Activated CD4-positive, alpha-beta T cell treated with anti-CD3 and anti-CD28 coated beads, Interleukin-2, amount 50 U/mL, for 48 hours (primary cell): ENCODE measurements around the gene COL18A1.
A peak's percentile ranks its signal among the peaks of the same experiment; 100 is the strongest.

ENCODE experiments used
- DNase-seq, 2 experiments: peaks; one replicate each; pipeline ENCODE4 v3.0.0-alpha.2; 2020

The COL18A1 gene

DNA sequence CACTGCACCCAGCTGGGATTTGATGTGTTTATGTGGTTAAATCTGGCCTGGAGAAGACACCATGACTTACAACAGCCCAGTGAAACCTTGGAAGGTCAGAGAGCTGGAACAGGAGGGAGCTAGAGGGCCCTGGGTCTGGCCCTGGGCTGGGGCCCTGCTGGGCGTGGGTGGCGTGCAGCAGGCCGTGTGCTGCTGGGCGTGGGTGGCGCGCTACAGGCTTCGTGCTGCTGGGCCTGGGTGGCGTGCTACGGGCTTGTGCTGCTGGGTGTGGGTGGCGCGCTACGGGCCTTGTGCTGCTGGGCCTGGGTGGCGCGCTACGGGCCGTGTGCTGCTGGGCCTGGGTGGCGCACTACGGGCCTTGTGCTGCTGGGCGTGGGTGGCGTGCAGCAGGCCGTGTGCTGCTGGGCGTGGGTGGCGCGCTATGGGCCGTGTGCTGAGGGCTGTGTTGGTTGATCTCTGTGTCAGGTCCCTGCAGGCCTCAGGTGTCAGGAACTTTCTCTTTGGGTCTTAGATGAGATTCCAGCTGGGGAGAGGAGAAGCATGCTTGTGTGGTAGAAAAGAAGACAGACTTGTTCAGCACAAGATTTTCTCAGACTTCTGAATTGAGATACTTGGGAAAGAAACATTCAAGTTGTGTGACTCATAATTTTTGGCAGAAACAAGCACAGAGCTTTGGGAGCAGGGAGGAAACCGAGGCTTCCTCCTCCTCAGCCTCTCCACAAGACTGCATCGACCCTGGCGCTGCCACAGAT, 66.0 kb downstream of the COL18A1 start:
- peak; percentile 43 to 45 for DNase-seq

DNA sequence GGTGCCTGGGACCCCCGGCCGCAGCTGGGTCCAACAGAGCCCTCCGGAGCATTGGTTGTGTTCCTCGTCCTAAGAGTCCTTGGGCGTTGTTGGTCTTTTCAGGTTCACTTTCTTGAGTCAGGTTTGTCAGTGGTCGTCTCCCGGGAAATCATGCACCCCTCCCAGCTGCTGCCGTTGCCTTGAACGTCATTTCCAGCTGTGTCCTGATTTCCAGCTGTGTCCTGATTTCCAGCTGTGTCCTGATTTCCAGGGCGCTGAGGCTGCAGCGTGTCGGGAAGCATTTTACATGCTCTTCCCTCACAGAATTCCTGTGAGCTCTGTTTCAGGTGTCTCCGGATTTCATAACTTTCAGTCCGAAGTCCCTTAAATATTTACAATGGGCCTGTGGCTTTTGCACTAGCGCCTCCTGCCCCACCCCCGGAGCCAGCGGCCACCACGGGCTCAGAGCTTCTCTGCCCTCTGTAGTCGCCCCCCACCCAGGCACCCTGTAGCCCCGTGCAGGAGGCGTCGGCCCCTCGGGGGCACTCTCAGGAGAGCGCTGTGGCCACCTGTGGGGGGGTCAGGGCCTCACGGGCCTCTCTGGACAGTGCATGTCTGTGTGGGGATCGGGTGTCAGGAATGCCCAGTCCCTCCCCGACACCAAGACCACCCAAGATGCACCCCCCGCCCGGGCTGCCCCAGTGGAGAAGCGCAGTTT, 66.7 kb downstream of the COL18A1 start:
- DNase-seq, result no peak

DNA sequence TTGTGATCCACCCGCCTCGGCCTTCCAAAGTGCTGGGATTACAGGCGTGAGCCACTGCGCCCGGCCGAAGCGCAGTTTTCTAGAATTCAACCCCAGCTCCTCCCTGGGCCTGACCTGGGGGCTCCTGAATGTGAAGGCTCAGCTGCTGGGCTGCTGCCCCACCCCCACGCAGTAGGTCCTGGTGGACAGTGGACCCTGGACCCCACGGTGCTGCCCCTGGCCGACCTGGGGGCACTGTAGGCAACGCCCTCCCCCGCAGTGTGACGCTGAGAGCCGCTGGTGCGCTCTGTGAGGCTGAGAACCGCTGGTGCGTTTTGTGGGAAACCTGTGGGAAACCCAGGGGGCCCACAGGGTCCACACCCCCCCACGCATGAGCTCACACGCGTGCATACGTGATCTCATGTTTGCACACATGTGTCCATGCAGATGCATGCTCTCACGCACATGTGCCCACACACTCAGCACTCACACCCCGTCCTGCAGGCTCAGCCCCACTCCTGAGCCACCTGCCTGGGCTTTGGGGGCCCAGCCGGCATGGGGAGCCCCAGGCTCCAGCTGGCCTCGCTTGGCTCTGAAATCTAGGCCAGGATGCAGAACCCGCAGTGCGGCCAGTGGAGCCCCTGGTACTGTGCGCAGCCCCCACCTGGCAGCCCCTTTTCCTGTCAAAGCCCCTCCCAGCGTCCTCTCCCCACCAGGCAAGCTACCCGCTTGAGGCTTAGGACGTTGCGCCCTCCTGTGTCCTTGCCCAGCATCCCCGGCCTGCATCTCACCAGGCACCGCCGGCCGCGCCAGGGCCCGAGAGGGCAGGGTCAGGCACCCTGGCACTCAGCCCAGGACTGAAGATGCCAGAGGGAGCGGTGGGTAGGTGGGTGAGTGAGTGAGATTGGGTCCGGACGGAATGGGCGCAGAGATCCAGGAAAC, 67.7 kb downstream of the COL18A1 start:
- no peak for DNase-seq

DNA sequence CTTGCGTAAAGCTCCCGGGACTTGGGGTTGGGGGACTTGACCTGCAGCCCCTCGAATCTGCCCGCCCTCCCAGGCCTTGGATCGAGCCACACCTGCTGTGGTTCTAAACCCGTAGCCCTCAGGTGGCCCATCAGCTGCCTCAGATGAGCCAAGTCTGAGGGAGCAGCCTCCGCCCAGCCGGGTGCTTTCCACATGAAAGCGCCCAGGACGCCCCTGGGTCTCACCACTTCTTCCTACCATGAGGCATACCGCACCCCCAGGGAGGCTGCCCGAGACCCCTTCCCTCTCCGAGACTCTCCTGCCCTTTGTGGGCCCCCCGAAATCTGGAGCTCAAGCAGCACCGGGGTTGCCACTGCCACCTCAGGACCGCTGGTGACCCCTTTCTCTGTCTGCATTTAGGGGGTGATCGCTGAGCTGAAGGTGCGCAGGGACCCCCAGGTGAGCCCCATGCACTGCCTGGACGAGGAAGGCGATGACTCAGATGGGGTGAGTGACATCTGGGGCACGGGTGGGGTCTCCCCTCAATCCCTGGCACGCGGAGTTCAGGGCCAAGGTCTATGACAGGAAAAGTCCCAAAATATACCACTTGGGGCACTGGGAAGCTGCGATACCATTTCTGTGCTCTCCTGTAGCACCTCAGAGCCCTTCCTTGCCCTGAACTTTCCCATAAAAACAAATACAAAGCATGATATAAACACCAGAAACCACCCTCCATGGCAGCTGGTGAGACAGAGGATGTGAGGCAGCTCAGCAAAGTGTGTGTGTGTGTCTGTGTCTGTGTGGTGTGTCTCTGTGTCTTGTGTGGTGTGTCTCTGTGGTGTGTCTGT, 68.7 kb downstream of the COL18A1 start:
- no peak for DNase-seq

DNA sequence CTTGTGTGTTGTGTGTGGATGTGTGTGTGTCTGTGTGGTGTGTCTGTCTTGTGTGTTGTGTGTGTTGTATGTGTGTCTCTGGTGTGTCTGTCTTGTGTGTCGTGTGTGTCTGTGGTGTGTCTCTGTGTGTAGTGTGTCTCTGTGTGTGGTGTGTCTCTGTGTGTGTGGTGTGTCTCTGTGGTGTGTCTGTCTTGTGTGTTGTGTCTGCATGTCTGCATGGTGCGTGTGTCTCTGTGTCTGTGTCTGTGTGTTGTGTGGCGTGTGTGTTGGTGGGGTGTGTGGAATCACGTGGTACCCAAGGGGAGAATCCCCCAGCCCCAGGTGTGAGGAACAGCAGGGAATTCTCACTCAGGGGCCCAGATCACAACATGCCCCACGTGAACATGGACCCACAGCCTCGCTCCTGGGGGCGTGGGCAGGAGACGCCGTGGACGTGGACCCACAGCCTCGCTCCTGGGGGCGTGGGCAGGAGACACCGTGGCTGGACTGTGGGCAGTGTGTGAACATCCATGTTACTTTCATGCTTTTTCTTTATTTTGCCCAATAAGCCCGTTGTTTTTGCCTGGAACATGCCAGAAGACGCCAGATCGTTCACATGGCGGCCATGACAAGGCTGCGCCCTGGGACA, 69.5 kb downstream of the COL18A1 start:
- DNase-seq, result no peak

DNA sequence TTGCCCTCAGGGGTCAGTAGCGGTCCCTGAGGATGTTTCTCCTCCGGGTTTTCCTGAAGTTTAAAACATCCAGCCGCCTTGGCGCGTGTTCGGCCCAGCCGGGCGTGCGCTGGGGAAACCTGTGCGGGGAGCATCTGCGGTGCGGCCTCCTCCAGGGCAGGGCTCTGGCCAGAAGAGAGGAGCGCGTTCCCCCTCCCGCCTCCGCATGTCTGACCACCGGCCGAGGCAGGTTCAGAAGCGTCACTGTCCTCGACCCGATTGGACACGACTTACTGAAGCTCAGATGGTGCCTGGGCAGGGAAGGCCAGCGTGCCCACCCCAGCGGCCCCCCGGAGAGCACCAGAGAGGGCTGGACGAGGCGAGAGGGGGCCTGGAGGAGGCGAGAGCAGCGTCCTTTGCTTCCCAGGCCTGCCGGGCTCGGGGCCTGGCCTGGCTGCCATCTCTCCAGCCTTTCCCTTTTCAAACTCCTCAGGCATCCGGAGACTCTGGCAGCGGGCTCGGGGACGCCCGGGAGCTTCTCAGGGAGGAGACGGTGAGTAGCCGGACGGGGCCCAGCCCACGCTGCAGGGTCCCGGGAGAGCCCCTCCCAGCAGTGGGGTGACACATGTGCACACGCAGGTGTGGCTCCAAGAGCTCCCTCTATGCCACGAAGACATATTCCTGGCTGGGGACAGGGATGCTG, 70.2 kb downstream of the COL18A1 start:
- DNase-seq, result no peak

DNA sequence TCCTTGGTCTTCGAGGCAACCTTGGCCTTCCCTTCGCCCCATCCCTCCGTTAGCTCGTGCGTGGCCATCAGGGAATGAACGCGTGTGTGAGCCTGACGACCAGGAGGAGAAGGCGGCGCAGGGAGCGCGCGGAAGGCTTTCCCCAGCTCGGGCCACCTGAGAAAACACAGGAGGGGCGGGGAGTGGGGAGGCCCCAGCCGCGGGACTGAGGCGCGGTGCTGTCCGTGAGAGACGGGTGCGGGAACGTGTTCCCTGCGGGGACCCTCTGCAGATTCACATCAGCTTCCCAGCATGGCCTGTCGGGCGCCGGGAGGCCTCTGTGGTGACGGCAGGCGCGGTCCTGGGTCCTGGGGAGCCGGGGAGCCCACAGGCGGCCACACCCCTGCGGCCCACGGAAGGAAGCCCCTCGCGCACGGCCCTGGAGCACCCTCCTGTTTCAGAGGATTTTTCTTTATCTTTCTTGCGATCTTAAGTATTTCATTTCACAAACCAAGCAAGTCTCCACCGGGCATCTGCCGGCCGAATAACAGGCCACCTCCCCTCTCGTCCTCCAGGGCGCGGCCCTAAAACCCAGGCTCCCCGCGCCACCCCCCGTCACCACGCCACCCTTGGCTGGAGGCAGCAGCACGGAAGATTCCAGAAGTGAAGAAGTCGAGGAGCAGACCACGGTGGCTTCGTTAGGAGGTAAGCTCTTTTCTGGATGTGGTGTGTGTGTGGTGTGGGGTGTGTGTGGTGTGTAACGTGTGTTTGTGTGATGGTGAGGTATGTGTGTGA, 71.0 kb downstream of the COL18A1 start:
- no peak for DNase-seq

DNA sequence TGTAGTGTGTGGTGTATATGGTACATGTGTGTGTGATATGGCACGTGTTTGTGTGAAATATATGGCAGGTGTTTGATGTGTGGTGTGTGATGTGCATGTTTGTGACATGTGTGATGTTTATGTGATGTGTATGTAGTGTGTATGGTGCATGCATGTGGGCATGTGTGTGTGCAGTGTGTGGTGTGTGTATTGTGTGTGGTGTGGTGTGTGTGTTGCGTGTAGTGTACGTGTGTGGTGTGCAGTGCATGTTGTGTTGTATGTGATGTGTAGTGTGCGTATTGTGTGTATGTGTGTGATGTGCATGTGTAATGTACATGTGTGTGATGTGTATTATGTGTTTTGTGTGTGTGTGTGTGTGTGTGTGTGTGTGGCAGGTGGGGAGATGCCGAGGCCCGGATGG, 71.6 kb downstream of the COL18A1 start:
- DNase-seq, result no peak

DNA sequence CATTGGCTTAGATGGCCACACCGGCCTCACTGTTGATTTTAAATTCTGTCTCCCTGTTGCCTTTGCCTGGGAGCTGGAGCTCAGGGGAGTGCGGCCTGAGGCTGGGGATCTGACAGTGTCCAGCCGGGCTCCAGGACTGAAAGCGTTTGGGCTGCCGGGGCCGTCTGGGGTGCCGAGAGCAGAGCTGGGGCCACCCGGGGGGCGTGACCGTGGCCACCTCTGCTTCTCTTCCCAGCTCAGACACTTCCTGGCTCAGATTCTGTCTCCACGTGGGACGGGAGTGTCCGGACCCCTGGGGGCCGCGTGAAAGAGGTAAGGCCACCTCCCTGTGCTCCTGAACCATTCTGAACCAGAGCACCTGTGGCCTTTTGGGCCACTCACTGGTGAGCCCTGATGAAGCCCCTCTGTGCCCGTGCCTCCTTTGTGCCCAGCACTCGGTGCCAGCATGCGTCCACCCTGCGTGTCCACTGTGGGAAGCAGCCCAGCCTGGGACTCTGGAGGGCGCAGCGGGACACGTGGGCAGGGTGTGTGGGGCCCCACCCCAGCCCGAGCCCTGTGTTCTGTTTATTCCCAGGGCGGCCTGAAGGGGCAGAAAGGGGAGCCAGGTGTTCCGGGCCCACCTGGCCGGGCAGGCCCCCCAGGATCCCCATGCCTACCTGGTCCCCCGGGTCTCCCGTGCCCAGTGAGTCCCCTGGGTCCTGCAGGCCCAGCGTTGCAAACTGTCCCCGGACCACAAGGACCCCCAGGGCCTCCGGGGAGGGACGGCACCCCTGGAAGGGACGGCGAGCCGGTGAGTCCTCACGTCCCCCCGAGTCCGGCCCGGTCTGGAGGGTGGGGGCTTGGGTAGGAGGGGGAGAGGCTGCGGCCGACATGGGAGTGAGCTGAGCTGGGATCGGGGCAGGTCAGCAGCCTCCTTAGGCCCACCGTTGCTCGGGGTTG, 72.5 kb downstream of the COL18A1 start:
- no peak for DNase-seq

DNA sequence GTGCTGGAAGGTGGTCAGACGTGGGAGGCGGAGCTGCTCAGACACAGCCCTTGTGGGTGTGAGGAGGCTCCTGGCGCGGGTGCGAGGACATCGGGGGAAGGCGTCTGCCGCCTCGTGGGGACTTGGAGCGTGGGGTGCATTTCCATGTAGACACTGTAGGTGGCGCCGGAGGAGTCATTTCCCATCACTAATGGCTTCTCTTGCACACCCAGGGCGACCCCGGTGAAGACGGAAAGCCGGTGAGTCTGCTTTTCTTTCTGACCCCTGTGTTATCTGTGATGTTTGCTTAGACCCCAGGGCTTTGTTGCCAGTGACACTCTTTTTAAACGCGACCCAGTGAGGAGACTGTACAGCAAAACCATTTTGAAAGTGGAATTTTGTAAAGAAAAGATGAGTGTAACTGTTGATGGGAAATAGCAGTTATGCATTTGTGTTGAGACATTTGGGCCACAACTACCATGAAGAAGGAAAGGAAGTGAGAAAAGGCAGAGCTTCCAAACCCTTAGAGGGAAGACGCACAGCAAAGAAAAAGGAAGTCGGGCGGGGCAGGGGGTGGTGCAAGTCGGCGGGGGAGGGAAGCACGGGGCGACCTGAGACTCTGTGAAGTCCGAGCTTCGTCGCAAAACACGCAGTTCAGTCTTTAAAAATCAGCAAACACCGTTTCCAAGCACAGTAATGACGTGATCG, 73.3 kb downstream of the COL18A1 start:
- DNase-seq, result peak; percentile 82 to 87

DNA sequence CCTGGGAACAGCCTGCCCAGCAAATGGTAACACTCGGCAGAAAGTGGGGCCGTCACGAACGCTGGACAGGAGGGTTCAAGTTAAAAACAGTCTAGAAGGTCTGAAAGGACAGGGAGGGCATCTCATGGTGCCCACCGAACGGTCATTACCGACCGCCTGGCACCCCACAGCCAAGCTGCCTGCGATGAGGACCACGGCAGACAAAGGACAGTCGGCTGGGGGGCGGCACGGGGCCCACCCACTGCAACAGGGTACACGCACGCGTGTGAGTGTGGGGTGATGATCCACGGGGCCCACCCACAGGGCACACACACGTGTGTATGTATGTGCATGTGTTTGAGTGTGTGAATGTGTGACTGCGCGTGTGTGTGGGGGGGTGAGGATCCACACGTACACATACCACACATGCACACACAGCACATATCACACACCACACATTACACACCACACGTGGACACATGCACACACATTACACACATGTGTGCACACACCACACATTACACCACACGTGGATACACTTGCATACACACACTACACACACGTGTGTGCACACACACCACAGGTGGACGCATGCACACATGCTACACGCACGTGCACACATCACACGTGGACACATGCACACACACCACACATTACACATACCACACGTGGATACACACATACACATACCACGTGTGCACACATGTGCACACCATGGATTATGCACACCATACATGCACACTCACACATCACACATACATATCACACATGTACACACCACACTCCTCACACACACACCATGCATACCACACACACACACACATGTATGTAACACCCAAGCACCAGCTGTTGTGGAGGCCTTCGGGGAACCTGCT, 74.1 kb downstream of the COL18A1 start:
- DNase-seq, result no peak

DNA sequence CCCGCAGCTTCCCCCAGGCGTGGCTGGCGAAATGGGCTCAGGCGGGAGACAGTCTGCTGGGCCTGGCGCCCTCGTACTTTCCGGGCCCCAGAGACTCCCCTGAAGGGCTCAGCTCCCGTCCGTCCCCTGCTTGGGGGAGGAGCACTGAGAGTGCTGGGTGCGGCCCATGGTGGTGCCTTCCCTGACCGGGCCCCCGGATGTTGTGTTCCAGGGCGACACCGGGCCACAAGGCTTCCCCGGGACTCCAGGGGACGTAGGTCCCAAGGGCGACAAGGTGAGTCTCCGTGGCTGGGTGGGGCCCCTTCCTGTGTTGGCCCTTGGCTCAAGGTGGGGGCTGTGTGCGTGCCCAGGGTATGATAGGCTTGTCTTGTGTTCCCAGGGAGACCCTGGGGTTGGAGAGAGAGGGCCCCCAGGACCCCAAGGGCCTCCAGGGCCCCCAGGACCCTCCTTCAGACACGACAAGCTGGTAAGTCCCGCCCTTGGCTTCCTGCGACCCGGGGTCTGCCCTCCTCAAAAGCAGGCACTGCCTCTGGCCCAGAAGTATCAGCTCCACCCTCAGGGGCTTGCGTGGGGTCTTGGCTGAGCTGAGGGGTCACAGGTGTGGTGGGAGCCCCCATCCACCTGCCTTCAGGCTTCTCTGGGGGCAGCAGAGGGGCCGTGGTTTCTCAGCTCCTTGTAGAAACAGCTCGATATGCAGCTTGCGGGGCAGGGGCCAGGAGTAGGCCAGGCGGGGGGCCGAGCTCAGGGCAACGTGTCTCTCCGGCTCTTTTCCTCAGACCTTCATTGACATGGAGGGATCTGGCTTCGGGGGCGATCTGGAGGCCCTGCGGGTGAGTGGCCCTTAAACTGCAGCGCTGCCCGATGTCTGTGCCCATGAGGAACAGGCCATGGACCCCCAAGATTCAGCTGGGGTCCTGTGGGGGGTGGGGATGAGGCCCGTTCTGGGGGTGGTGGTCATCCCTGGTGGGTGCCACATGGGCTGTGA, 75.0 kb downstream of the COL18A1 start:
- peak; percentile 22 to 29 for DNase-seq

DNA sequence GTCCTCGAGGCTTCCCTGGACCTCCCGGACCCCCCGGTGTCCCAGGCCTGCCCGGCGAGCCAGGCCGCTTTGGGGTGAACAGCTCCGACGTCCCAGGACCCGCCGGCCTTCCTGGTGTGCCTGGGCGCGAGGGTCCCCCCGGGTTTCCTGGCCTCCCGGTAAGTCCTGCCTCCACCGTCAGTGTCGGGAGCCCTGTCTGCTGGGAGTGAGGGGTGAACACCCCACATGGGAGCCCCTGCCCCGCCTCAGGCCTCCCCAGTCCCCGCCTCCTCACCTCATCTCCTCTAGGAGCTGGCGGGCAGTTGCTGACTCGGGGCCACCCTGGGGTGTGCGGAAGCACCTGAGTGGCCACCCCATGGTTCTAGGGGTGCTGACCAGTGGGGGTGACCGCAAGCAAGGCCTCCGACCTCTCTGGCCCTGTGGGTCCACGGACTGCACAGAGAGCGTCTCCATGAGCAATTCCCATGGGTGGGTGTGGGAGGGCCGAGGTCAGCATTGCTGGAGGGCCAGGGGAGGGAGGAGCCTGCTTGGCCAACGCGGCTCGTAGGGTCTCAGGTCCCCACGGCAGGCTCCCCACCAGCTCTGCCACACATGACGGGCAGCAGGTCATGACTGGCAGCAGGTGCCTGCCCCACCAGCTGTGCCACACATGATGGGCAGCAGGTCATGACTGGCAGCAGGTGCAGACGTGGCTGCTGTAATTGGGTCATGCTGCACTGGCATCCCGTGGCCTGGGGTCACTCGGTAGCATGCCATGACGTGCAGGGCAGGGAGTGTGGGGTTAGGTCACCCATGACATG, 75.9 kb downstream of the COL18A1 start:
- no peak for DNase-seq

DNA sequence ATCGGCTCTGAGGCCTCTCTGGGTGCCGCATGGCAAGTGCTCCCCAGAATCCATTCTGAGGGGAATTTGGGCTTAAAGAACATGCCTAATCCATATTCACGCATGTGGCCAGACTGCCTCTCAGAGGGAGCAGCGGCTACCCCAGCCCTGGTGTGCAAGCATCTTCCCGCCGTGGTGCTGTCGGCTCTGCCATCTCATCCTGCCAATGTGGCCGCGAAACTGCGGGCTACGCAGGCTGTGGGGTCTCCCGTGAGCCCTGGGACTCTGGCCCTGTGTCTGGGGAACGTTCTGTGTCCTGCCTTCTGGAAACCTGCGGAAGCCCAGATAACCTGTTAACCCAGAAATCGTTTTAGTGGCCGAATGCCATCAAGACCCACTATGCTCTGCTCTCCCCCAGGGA, 76.6 kb downstream of the COL18A1 start:
- DNase-seq, result no peak
